Fibroblast of the aortic adventitia (primary cell): ENCODE data around the gene YJU2. TPM values are rescaled to one million over a fixed set of nuclear protein-coding genes. Genes with fewer than 3 reads are reported as not detected.

Experiments
- DNase-seq: peaks from one replicate; pipeline ENCODE4 v3.0.0-alpha.2; 2010; ENCODE audit warnings: low read depth
- H3K4me3 ChIP-seq: 2 replicates; pipeline ENCODE4 v1.5.1; 2011; ENCODE audit warnings: low read depth, mild to moderate bottlenecking, control low read depth, low read length, moderate library complexity
- total RNA-seq: library from RNA; depleted of rRNA; stranded (reverse); fragments of >200 nt; gene quantifications from 2 replicates; pipeline ENCODE4 v1.2.3, GENCODE V29; 2012; ENCODE audit warnings: low replicate concordance
- TF ChIP-seq, protein P1 (sequence below): IDR thresholded peaks from 2 replicates; pipeline ENCODE4 v1.5.1; 2011; ENCODE audit warnings: mild to moderate bottlenecking, low read length, control low read depth, inconsistent platforms; ENCODE audit not compliant: insufficient read depth

YJU2 gene
- total RNA-seq, 1 donor: 17.2 TPM

DNA sequence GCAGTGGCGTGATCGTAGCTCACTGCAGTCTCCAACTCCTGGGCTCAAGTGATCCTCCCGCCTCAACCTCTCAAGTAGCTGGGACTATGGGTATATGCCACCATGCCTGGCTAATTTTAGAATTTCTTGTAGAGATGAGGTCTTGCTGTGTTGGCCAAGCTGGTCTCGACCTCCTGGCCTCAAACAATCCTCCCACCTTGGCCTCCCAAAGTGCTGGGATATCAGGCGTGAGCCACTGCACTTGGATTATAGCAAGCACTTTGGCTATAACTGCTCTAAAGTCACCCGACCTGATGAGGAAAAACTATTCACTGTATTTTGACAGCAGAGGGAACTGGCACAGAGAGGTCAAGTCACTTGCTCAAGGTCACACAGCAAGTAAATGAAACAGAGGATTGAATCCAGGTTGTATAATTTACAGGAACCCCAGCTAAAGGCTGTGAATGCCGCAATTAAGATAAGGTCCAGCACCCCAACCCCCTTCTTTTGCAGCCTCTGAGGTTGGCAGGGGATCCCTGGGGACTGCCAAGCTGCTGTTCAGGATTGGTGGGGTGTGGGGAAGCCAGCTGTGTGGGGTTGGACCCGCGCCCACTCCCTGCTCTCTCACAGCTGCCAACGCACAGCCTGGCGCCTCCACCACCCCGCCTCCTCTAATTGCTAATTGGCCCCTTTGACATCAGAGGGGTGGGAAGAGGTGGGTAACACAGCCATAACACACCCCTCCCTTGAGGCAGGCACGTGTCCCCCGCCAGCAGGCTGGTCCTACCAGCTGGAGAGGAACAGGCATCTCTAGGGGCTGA is 49.3 kb downstream of the YJU2 start:
- H3K4me3 ChIP-seq: no peak overlapping the region

DNA sequence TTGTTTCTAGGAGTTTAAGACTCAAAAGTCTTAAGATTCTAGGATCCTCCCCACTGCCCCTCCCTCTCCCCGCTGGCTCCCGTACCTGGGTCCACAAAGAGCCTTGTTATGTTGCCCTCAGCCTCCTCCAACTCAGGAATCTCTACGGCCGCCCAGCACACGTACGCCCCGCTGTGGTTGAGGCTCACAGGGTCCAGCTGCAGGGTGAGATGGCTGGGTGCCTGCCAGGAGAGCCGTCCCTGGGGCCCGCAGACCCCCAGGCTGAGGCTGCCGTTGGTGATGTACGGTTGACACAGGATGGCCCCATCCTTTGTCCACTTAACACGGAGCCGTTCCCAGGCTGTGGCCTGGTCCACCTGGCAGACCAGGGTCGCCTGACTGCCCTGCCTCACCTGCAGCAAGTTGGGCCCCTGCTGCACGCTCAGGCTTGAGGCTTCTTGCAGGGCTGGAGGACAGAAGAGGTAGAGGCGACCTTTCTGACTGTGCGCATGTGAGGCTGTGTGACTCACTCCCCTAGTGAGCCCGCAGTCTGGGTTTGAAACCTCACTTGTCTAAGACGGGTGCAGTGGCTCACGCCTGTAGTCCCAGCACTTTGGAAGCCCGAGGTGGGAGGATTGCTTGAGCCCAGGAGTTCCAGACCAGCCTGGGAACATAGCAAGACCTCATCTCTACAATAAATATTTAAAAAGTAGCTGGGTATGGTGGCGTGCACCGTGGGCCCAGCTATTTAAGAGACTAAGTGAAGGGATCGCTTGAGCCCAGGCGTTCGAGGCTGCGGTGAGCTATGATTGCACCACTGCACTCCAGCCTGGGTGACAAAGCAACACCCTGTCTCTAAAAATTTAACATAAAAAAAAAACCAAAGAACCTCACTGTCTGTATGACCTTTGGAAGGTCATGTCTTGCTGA is 51.3 kb downstream of the YJU2 start:
- TF ChIP-seq, protein P1, sequence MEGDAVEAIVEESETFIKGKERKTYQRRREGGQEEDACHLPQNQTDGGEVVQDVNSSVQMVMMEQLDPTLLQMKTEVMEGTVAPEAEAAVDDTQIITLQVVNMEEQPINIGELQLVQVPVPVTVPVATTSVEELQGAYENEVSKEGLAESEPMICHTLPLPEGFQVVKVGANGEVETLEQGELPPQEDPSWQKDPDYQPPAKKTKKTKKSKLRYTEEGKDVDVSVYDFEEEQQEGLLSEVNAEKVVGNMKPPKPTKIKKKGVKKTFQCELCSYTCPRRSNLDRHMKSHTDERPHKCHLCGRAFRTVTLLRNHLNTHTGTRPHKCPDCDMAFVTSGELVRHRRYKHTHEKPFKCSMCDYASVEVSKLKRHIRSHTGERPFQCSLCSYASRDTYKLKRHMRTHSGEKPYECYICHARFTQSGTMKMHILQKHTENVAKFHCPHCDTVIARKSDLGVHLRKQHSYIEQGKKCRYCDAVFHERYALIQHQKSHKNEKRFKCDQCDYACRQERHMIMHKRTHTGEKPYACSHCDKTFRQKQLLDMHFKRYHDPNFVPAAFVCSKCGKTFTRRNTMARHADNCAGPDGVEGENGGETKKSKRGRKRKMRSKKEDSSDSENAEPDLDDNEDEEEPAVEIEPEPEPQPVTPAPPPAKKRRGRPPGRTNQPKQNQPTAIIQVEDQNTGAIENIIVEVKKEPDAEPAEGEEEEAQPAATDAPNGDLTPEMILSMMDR: no peak
- DNase-seq: no peak
- H3K4me3 ChIP-seq: no peak overlapping the region

More for the DNA sequence above, 49.3 kb downstream of the YJU2 start:
- DNase-seq: no peak
- TF ChIP-seq, protein P1: no peak

DNA sequence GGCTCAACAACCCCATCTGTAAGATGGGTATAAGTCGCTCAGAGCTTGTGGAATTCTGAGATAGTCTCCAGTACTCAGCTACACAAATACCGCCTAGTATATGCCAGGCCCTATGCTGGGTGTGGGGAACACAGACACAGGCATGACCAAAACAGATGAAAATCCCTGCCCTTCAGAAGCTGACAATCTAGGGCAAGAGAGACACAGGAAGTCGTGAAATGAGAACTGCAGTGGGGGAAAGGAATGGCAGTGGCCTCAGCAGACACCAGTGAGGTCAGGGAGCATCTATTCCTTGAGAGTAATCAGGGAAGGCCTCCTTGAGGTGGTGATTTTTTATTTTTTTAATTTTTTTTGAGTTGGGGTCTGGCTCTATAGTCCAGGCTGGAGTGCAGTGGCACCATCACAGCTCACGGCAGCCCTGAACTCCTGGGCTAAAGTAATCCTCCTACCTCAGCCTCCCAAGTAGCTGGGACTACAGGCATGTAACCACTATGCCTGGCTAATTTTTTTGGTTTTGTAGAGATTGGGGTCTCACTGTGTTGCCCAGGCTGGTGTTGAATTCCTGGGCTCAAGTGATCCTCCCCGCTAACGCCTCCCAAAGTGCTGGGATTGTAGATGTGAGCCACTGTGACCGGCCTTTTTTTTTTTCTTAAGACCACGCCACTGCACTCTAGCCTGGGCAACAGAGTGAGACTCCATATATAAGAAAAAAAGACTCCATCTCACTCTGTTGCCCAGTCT is 52.1 kb downstream of the YJU2 start:
- no peak overlapping the region for H3K4me3 ChIP-seq
- TF ChIP-seq, protein P1: no peak
- no peak for DNase-seq

DNA sequence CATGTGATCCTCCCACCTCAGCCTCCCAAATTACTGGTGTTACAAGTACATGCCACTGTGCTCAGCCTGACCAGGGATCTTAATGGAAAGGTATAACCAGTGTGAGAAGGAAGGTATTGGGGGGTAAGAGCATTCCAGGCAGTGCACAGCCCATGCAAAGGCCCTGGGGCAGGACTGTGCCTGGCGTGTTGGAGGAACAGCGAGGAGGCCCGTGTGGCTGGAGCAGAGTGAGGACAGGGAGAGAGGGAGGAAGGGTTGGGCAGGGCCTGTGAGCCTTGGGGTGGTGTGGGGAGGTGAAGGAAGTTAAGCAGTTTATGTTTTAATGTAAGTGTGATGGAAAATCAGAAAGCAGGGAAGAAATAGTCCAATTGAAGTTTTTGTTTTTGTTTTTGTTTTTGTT is 53.7 kb downstream of the YJU2 start:
- no peak for DNase-seq

DNA sequence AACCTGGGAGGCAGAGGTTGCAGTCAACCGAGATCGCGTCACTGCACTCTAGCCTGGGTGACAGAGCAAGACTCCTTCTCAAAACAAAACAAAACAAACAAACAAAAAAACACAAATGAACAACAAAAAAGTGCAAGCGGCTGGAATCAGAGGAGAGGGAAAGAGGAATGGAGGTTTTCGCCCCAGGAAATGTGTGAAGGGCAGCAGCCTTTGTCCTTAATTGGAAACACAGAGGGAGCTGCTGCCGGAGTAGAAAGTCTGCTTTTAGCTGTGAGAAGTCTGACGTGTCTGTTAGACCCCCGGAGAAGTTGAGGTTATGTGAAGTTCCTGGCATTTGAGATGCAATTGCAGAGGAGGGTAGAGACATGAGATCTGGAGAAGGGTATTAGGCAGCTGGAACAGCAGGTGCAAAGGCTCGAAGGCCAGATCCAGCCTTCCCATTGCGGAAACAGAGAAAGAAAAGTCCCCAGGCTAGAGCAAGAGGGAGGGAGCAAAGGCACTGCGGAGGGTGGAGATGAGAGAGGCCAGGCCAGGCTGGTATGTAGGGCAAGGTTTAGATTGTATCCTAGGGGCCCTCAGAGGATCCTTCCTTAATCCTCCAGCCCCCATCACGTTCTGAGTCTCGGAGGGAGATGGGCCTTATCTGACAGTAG is 54.8 kb downstream of the YJU2 start:
- no peak for DNase-seq
- TF ChIP-seq, protein P1: no peak
- no peak overlapping the region for H3K4me3 ChIP-seq

More for the DNA sequence above, 53.7 kb downstream of the YJU2 start:
- TF ChIP-seq, protein P1: no peak
- H3K4me3 ChIP-seq: no peak overlapping the region

DNA sequence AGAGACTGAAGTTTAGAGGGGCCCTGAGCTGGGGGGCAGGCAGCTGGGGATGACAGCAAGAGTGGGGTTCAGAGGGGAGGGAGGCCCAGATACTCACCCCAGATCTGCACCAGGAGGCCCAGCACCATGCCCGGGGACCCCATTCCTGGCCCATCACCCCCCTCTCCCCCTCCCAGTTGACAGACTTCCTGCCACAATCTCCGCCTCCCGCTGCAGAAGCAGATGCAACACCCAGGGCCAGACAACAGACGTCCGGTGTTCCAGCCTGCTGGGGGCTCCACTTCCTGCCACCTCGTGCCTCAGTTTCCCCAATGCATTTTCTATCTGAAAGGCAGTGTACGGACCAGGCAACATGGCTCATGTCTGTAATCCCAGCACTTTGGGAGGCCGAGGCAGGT is 55.4 kb downstream of the YJU2 start, which contains the start of gene TMIGD2:
TMIGD2 (minus strand) TSS at position 147 of the 398 bp plus-strand sequence; CDS start at position 143, 4 bp downstream.
- TF ChIP-seq, protein P1: no peak
- H3K4me3 ChIP-seq: no peak within 1 kb of the TSS
- DNase-seq: no peak
